ENCODE results near the gene SPATS2.
"Not testable (repeated sequence)": the region's sequence is repeated elsewhere in the genome, so short reads cannot be mapped to it uniquely, and the experiment has no call there.

The SPATS2 gene

GRCh38 chr12:49465132-49465531, 97.9 kb downstream of the SPATS2 start:
- DNase-seq (ENCODE audit: low spot score) = no peak

GRCh38 chr12:49470986-49471385, 103.7 kb downstream of the SPATS2 start:
- no peak for DNase-seq (ENCODE audit: low spot score)

GRCh38 chr12:49471557-49471956, 104.3 kb downstream of the SPATS2 start:
- DNase-seq (ENCODE audit: low spot score) = no peak

- no peak for DNase-seq (ENCODE audit: low spot score)
Observed at GRCh38 chr12:49476091-49476490, 108.8 kb downstream of the SPATS2 start.

- DNase-seq (ENCODE audit: low spot score) = no peak
Observed at GRCh38 chr12:49478949-49479664, 111.8 kb downstream of the SPATS2 start.

GRCh38 chr12:49482095-49483051, 115.1 kb downstream of the SPATS2 start:
- DNase-seq (ENCODE audit: low spot score) = peak; percentile 39

GRCh38 chr12:49483619-49484018, 116.4 kb downstream of the SPATS2 start:
- no peak for DNase-seq (ENCODE audit: low spot score)

- no peak for DNase-seq (ENCODE audit: low spot score)
Observed at GRCh38 chr12:49487605-49488004, 120.3 kb downstream of the SPATS2 start.

GRCh38 chr12:49489154-49489553, 121.9 kb downstream of the SPATS2 start:
- peak; percentile 19 for DNase-seq (ENCODE audit: low spot score)

- peak; percentile 75 for DNase-seq (ENCODE audit: low spot score)
Observed at GRCh38 chr12:49489720-49490119, 122.5 kb downstream of the SPATS2 start.

- DNase-seq (ENCODE audit: low spot score) = no peak
Observed at GRCh38 chr12:49491823-49492222, 124.6 kb downstream of the SPATS2 start.

- DNase-seq (ENCODE audit: low spot score) = no peak
Observed at GRCh38 chr12:49493900-49494299, 126.6 kb downstream of the SPATS2 start.

- no peak for DNase-seq (ENCODE audit: low spot score)
Observed at GRCh38 chr12:49496417-49497360, 129.4 kb downstream of the SPATS2 start.

GRCh38 chr12:49501895-49502294, 134.6 kb downstream of the SPATS2 start:
- DNase-seq (ENCODE audit: low spot score) = no peak

GRCh38 chr12:49502590-49502989, 135.3 kb downstream of the SPATS2 start:
- DNase-seq (ENCODE audit: low spot score) = no peak

- peak; percentile 38 for DNase-seq (ENCODE audit: low spot score)
Observed at GRCh38 chr12:49503674-49504180, 136.5 kb downstream of the SPATS2 start.

GRCh38 chr12:49505672-49506071, 138.4 kb downstream of the SPATS2 start:
- no peak for DNase-seq (ENCODE audit: low spot score)

GRCh38 chr12:49507139-49507538, 139.9 kb downstream of the SPATS2 start:
- DNase-seq (ENCODE audit: low spot score) = no peak

GRCh38 chr12:49509681-49510080, 142.4 kb downstream of the SPATS2 start:
- DNase-seq (ENCODE audit: low spot score) = not testable (repeated sequence)

- no peak for DNase-seq (ENCODE audit: low spot score)
Observed at GRCh38 chr12:49511410-49511809, 144.1 kb downstream of the SPATS2 start.

- DNase-seq (ENCODE audit: low spot score) = no peak
Observed at GRCh38 chr12:49512546-49512945, 145.3 kb downstream of the SPATS2 start.

- DNase-seq (ENCODE audit: low spot score) = peak; percentile 72
Observed at GRCh38 chr12:49515266-49515665, 148.0 kb downstream of the SPATS2 start.
